HepG2 (cell line): ENCODE data around the gene PHKB. TPM values are rescaled to one million over a fixed set of nuclear protein-coding genes. Genes with fewer than 3 reads are reported as not detected.

Source experiments
- CEBPG ChIP-seq: IDR thresholded peaks from 2 replicates; pipeline ENCODE4 v1.6.1; 2016
- ELF4 ChIP-seq: sonication (generic); formaldehyde crosslinking; IDR thresholded peaks from 2 replicates; pipeline ENCODE4 v1.5.0; 2020; ENCODE audit warnings: missing genetic modification reagents, mild to moderate bottlenecking, moderate library complexity, borderline replicate concordance
- ETV5 ChIP-seq: IDR thresholded peaks from 2 replicates; pipeline ENCODE4 v1.6.1; 2018; ENCODE audit warnings: missing biosample characterization, missing genetic modification reagents, inconsistent platforms, borderline replicate concordance
- FOXJ3 ChIP-seq: sonication (generic); formaldehyde crosslinking; IDR thresholded peaks from 2 replicates; pipeline ENCODE4 v1.4.0; 2020; ENCODE audit warnings: missing genetic modification reagents, mild to moderate bottlenecking, borderline replicate concordance
- FOXP1 ChIP-seq, 2 experiments: fragments of 450-650 bp in 1 of 2; IDR thresholded peaks; 2 replicates each; pipeline ENCODE4 v1.6.1; 2017 to 2018; ENCODE audit warnings: antibody characterized with exemption in 1 of 2
- GZF1 ChIP-seq: sonication (generic); formaldehyde crosslinking; IDR thresholded peaks from 2 replicates; pipeline ENCODE4 v1.5.1; 2020; ENCODE audit warnings: mild to moderate bottlenecking, missing genetic modification reagents
- PPARG ChIP-seq: conservative IDR thresholded peaks from 2 replicates; pipeline ENCODE4 v1.6.1; 2016; ENCODE audit warnings: missing biosample characterization, missing genetic modification reagents
- RFX1 ChIP-seq: fragments of 450-650 bp; IDR thresholded peaks from 2 replicates; pipeline ENCODE4 v1.6.1; 2017
- SMAD1 ChIP-seq: sonication (generic); formaldehyde crosslinking; IDR thresholded peaks from 2 replicates; pipeline ENCODE4 v1.4.0; 2020; ENCODE audit warnings: missing genetic modification reagents, low read depth, mild to moderate bottlenecking, borderline replicate concordance
- SOX6 ChIP-seq, 2 experiments: fragments of 450-650 bp in 1 of 2; sonication (generic) in 1 of 2; formaldehyde crosslinking in 1 of 2; IDR thresholded peaks; 2 replicates each; pipeline versions ENCODE4 v1.4.0 to v1.6.1; 2017 to 2020; ENCODE audit warnings: antibody characterized with exemption in 1 of 2, mild to moderate bottlenecking in 1 of 2, missing genetic modification reagents in 1 of 2
- SPEN ChIP-seq: sonication (generic); formaldehyde crosslinking; IDR thresholded peaks from 2 replicates; pipeline ENCODE4 v1.5.1; 2020; ENCODE audit warnings: low read depth, mild to moderate bottlenecking, missing genetic modification reagents
- ZBTB3 ChIP-seq: sonication (generic); formaldehyde crosslinking; IDR thresholded peaks from 2 replicates; pipeline ENCODE4 v1.4.0; 2020; ENCODE audit warnings: low read depth, mild to moderate bottlenecking, moderate library complexity, missing genetic modification reagents, borderline replicate concordance
- ZBTB7B ChIP-seq: sonication (generic); formaldehyde crosslinking; IDR thresholded peaks from 2 replicates; pipeline ENCODE4 v1.4.0; 2020; ENCODE audit warnings: missing genetic modification reagents
- ZNF143 ChIP-seq: sonication (generic); formaldehyde crosslinking; IDR thresholded peaks from 2 replicates; pipeline ENCODE4 v1.4.0; 2020; ENCODE audit warnings: missing genetic modification reagents
- ZNF3 ChIP-seq: IDR thresholded peaks from 2 replicates; pipeline ENCODE4 v1.7.0; 2017; ENCODE audit warnings: inconsistent platforms
- ZNF331 ChIP-seq: sonication (generic); formaldehyde crosslinking; IDR thresholded peaks from 2 replicates; pipeline ENCODE4 v1.4.0; 2020; ENCODE audit warnings: missing genetic modification reagents
- polyA plus RNA-seq, 8 experiments: library from polyadenylated mRNA; depleted of rRNA in 3 of 8; stranded (reverse) in 7 of 8; unstranded in 1 of 8; fragments of >200 nt; fragmentation: Illumina TruSeq in 4 of 8; extraction: Trizol in 4 of 8; gene quantifications; 2 replicates each; pipeline versions ENCODE4 v1.2.1 to v1.2.3, GENCODE V29; 2011 to 2016; ENCODE audit warnings: low read depth in 4 of 8, missing spikeins in 1 of 8, mixed read lengths in 1 of 8; ENCODE audit not compliant: insufficient read depth in 1 of 8
- total RNA-seq, 5 experiments: library from RNA; depleted of rRNA; stranded (reverse); fragments of >200 nt; fragmentation: Illumina TruSeq; extraction: Trizol; gene quantifications; 2 replicates each; pipeline ENCODE4 v1.2.3, GENCODE V29; 2016; ENCODE audit warnings: low read depth in 1 of 5
- TF ChIP-seq, protein P1 (sequence below): sonication (generic); formaldehyde crosslinking; IDR thresholded peaks from 2 replicates; pipeline ENCODE4 v1.5.1; 2020; ENCODE audit warnings: missing genetic modification reagents, mild to moderate bottlenecking, borderline replicate concordance
- TF ChIP-seq, protein P2 (sequence below): sonication (generic); formaldehyde crosslinking; IDR thresholded peaks from 2 replicates; pipeline ENCODE4 v1.5.0; 2020; ENCODE audit warnings: mild to moderate bottlenecking, missing genetic modification reagents
- TF ChIP-seq, protein P3 (sequence below): sonication (generic); formaldehyde crosslinking; IDR thresholded peaks from 2 replicates; pipeline ENCODE4 v1.4.0; 2020; ENCODE audit warnings: missing genetic modification reagents, borderline replicate concordance
- TF ChIP-seq, protein P4 (sequence below): sonication (generic); formaldehyde crosslinking; IDR thresholded peaks from 2 replicates; pipeline ENCODE4 v1.5.1; 2020; ENCODE audit warnings: missing genetic modification reagents, mild to moderate bottlenecking, borderline replicate concordance
- TF ChIP-seq, protein P5 (sequence below): sonication (generic); formaldehyde crosslinking; IDR thresholded peaks from 2 replicates; pipeline ENCODE4 v1.4.0; 2020; ENCODE audit warnings: missing genetic modification reagents

Gene PHKB
- total and polyA plus RNA-seq, 2 of the 13 experiments (the other 11 are each of a cell fraction or from before 2014, with no cell fraction given): 66.0 to 80.8 TPM

DNA sequence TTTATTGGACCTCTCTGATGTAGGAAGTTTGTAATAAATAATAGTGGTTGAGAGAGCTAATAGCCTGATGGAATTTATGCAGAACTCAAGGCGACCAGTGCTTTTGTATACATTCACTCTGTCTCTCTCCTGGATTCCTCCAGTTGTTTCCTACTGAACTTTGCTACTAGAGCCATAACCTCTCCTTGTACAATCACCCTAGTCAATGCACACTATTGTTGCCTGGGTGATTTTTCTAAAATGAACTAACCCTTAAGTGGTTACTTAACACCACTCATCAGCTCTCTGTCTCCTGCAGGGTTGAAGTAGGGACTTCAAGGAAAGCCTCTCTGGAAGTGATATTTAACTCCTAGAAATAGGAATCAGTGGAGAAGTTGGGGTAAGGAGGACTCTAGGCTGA, 9.7 kb downstream of the PHKB start (continued):
- TF ChIP-seq, protein P1, sequence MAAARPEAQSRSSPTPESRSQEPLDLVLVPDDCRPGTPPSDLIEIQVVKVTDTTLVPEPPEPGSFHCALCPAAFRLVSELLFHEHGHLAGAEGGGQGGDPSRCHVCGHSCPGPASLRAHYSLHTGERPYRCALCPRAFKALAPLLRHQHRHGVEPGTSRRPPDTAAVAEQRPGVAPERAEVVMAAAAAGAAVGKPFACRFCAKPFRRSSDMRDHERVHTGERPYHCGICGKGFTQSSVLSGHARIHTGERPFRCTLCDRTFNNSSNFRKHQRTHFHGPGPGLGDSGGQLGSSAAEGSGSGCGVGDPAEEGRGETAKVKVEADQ (CRISPR knock-in tag): 0 out of 2 replicates have a peak, but pooled peaks have one; percentile 21
- TF ChIP-seq FOXP1 (IDR thresholded peaks at IDR 0.05) (no peak), FOXP1 (CRISPR knock-in tag; IDR thresholded peaks at IDR 0.05) (peak; percentile 67; the same call in 1 of the 2 replicates), FOXJ3 (peak; percentile 18; the same call in 1 of the 2 replicates), RFX1 (0 out of 2 replicates have a peak, but pooled peaks have one; percentile 7), ZNF331 (peak; percentile 52; the same call in 1 of the 2 replicates), PPARG (CRISPR knock-in tag) (peak; percentile 57; the same call in 1 of the 2 replicates), ZNF143 (no peak), SOX6 (IDR thresholded peaks at IDR 0.05) (no peak), SOX6 (CRISPR knock-in tag; IDR thresholded peaks at IDR 0.05) (peak; percentile 68), ZBTB3 (CRISPR knock-in tag) (no peak), SPEN (CRISPR knock-in tag) (no peak), SMAD1 (CRISPR knock-in tag) (no peak), ZNF3 (no peak), ETV5 (peak; percentile 27; the same call in 1 of the 2 replicates), ZBTB7B (CRISPR knock-in tag) (no peak), GZF1 (CRISPR knock-in tag) (no peak), ELF4 (CRISPR knock-in tag) (no peak), CEBPG (peak; percentile 69)
- TF ChIP-seq, protein P2, sequence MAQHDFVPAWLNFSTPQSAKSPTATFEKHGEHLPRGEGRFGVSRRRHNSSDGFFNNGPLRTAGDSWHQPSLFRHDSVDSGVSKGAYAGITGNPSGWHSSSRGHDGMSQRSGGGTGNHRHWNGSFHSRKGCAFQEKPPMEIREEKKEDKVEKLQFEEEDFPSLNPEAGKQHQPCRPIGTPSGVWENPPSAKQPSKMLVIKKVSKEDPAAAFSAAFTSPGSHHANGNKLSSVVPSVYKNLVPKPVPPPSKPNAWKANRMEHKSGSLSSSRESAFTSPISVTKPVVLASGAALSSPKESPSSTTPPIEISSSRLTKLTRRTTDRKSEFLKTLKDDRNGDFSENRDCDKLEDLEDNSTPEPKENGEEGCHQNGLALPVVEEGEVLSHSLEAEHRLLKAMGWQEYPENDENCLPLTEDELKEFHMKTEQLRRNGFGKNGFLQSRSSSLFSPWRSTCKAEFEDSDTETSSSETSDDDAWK (CRISPR knock-in tag): no peak
- TF ChIP-seq, protein P3, sequence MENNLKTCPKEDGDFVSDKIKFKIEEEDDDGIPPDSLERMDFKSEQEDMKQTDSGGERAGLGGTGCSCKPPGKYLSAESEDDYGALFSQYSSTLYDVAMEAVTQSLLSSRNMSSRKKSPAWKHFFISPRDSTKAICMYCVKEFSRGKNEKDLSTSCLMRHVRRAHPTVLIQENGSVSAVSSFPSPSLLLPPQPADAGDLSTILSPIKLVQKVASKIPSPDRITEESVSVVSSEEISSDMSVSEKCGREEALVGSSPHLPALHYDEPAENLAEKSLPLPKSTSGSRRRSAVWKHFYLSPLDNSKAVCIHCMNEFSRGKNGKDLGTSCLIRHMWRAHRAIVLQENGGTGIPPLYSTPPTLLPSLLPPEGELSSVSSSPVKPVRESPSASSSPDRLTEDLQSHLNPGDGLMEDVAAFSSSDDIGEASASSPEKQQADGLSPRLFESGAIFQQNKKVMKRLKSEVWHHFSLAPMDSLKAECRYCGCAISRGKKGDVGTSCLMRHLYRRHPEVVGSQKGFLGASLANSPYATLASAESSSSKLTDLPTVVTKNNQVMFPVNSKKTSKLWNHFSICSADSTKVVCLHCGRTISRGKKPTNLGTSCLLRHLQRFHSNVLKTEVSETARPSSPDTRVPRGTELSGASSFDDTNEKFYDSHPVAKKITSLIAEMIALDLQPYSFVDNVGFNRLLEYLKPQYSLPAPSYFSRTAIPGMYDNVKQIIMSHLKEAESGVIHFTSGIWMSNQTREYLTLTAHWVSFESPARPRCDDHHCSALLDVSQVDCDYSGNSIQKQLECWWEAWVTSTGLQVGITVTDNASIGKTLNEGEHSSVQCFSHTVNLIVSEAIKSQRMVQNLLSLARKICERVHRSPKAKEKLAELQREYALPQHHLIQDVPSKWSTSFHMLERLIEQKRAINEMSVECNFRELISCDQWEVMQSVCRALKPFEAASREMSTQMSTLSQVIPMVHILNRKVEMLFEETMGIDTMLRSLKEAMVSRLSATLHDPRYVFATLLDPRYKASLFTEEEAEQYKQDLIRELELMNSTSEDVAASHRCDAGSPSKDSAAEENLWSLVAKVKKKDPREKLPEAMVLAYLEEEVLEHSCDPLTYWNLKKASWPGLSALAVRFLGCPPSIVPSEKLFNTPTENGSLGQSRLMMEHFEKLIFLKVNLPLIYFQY: no peak
- TF ChIP-seq, protein P4, sequence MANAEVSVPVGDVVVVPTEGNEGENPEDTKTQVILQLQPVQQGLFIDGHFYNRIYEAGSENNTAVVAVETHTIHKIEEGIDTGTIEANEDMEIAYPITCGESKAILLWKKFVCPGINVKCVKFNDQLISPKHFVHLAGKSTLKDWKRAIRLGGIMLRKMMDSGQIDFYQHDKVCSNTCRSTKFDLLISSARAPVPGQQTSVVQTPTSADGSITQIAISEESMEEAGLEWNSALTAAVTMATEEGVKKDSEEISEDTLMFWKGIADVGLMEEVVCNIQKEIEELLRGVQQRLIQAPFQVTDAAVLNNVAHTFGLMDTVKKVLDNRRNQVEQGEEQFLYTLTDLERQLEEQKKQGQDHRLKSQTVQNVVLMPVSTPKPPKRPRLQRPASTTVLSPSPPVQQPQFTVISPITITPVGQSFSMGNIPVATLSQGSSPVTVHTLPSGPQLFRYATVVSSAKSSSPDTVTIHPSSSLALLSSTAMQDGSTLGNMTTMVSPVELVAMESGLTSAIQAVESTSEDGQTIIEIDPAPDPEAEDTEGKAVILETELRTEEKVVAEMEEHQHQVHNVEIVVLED (CRISPR knock-in tag): no peak
- TF ChIP-seq, protein P5, sequence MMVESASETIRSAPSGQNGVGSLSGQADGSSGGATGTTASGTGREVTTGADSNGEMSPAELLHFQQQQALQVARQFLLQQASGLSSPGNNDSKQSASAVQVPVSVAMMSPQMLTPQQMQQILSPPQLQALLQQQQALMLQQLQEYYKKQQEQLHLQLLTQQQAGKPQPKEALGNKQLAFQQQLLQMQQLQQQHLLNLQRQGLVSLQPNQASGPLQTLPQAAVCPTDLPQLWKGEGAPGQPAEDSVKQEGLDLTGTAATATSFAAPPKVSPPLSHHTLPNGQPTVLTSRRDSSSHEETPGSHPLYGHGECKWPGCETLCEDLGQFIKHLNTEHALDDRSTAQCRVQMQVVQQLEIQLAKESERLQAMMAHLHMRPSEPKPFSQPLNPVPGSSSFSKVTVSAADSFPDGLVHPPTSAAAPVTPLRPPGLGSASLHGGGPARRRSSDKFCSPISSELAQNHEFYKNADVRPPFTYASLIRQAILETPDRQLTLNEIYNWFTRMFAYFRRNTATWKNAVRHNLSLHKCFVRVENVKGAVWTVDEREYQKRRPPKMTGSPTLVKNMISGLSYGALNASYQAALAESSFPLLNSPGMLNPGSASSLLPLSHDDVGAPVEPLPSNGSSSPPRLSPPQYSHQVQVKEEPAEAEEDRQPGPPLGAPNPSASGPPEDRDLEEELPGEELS (CRISPR knock-in tag): peak; percentile 24; the same call in 1 of the 2 replicates
